ENCODE results near the gene RPL39L.

DNA sequence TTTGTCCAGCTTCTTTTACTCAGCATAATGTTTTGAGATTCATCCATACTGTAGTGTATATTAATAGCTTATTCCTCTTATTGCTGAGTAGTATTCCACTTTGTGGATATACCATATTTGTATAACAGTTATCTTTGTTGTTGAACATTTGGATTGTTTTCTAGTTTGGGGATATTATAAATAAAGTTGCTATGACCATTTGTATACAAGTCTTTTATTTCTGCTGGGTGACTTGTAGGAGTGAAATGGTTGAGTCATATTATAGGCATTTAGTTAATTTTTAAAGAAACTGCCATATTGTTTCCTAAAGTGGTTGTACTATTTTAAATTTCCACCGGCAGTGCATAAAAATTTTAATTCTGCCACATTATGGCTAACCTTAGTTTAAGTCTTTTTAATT lies 53.4 kb downstream of the RPL39L start:
- no peak for TF ChIP-seq POLR2A (IDR thresholded peaks at IDR 0.05; ENCODE audit: low read depth, low read length)
- no peak for TF ChIP-seq POLR2AphosphoS5 (IDR thresholded peaks at IDR 0.05; ENCODE audit: low read depth, low read length)
- TF ChIP-seq TAF1 (IDR thresholded peaks at IDR 0.05; ENCODE audit: low read depth, low read length), result no peak
- TF ChIP-seq SPI1 (IDR thresholded peaks at IDR 0.05; ENCODE audit: low read depth, low read length), result no peak
- TF ChIP-seq POU2F2 (IDR thresholded peaks at IDR 0.05; ENCODE audit: low read depth, low read length), result no peak
